ENCODE data around the gene ZSCAN5C.
"Not testable (repeated sequence)": the region's sequence is repeated elsewhere in the genome, so short reads cannot be mapped to it uniquely, and the experiment has no call there.

The ZSCAN5C gene

GRCh38 chr19:56174550-56174949 lies 27.5 kb upstream of the ZSCAN5C start:
- TF ChIP-seq CTCF (conservative IDR thresholded peaks at IDR 0.05; ENCODE audit: low read length), result no peak
- no peak for DNase-seq (ENCODE audit: low read depth)
- no peak overlapping the region for H3K4me3 ChIP-seq (ENCODE audit: low read length)

- not testable (repeated sequence) for H3K4me3 ChIP-seq (ENCODE audit: low read length); DNase-seq (ENCODE audit: low read depth)
Measured at GRCh38 chr19:56175861-56176307, 26.2 kb upstream of the ZSCAN5C start, which contains the start of gene GALP. Gene GALP (plus strand): TSS chr19:56176008. CDS start chr19:56177109, 1,101 bp downstream.

GRCh38 chr19:56176310-56176709 lies 25.8 kb upstream of the ZSCAN5C start:
- not testable (repeated sequence) for DNase-seq (ENCODE audit: low read depth); H3K4me3 ChIP-seq (ENCODE audit: low read length)

GRCh38 chr19:56176881-56177280 lies 25.2 kb upstream of the ZSCAN5C start:
- no peak for DNase-seq (ENCODE audit: low read depth)
- no peak for TF ChIP-seq CTCF (conservative IDR thresholded peaks at IDR 0.05; ENCODE audit: low read length)
- no peak overlapping the region for H3K4me3 ChIP-seq (ENCODE audit: low read length)

- no peak for TF ChIP-seq CTCF (conservative IDR thresholded peaks at IDR 0.05; ENCODE audit: low read length)
- DNase-seq (ENCODE audit: low read depth), result no peak
- H3K4me3 ChIP-seq (ENCODE audit: low read length), result no peak overlapping the region
Measured at GRCh38 chr19:56177564-56178243, 24.4 kb upstream of the ZSCAN5C start.

- DNase-seq (ENCODE audit: low read depth), result no peak
- H3K4me3 ChIP-seq (ENCODE audit: low read length), result no peak overlapping the region
- TF ChIP-seq CTCF (conservative IDR thresholded peaks at IDR 0.05; ENCODE audit: low read length), result no peak
Measured at GRCh38 chr19:56189785-56190184, 12.3 kb upstream of the ZSCAN5C start.

- DNase-seq (ENCODE audit: low read depth), result no peak
- TF ChIP-seq CTCF (conservative IDR thresholded peaks at IDR 0.05; ENCODE audit: low read length), result no peak
- H3K4me3 ChIP-seq (ENCODE audit: low read length), result no peak overlapping the region
Measured at GRCh38 chr19:56191115-56191514, 11.0 kb upstream of the ZSCAN5C start.

- H3K4me3 ChIP-seq (ENCODE audit: low read length), result no peak overlapping the region
- no peak for TF ChIP-seq CTCF (conservative IDR thresholded peaks at IDR 0.05; ENCODE audit: low read length)
- DNase-seq (ENCODE audit: low read depth), result no peak
Measured at GRCh38 chr19:56191711-56192110, 10.4 kb upstream of the ZSCAN5C start.

Data from AG10803 (cell line).